Stimulated activated CD4-positive, alpha-beta T cell treated with anti-CD3 and anti-CD28 coated beads, TNF-alpha, amount 100 ng/mL, for 4 hours (primary cell): ENCODE measurements around the gene SPRY1.

Experiments
- DNase-seq, 3 experiments: peaks; one replicate each; pipeline ENCODE4 v3.0.0-alpha.2; 2020; ENCODE audit warnings: low read depth in 3 of 3

Gene SPRY1

GRCh38 chr4:123396307-123397143 lies at the start of gene SPRY1:
TSS of gene SPRY1 (plus strand) at chr4:123396795. CDS start at chr4:123401592, 4,797 bp downstream.
- peak; percentile 31 to 57 (median 47) for DNase-seq

DNA sequence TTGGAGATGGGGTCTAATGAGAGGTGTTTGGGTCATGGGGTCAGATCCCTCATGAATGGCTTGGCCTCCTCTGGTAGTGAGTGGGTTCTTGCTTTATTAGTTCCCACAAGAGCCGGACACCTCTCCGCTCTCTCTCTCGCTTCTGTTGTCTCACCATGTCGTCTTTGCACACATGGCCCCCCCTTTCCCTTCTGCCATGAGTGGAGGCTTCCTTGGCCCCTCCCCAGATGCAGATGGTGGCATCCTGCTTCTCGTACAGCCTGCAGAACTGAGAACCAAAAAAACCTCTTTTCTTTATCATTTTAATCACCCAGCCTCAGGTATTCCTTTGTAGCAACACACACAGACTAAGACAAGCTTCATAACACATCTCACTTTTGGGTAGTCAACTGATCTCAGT lies 49.6 kb upstream of the SPRY1 start:
- DNase-seq: no peak

- DNase-seq: no peak
Measured at GRCh38 chr4:123348946-123349345, 47.6 kb upstream of the SPRY1 start.

DNA sequence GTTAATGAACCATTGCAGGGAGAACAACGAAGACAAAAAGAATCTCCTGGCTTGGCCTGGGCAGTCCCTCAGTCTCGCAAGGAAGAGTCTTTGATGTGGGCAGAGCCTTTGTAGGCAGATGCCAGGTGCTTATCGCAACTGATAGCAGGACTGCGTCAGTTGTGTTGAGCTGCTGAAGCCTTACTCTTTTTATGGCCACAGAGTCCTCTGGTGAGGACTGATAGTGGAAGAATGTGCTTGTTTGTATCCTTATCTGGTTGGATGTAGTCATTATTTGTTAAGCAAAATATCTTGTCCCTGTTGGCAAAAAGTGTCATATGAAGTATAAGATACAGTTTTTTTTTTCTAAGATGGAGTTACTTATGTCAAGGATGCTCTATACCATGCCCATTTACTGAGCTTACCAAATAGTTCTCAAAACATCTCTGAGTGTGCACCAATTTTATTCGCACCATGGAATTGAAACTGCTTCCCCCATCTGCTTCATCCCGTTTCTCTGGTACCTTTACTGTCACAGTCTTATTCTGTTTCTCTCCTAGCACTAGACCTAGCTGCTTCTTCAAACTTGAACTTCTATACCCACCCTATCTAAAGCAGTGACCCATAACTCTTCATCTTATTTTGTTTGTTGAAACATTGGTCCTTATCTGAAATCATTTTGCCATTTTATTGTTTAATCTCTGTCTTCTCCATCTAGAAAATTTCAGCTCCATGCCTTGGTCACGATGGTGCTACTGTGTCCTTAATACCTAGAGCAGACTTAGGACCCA lies 47.0 kb upstream of the SPRY1 start:
- DNase-seq: no peak

GRCh38 chr4:123350191-123350544 lies 46.4 kb upstream of the SPRY1 start:
- no peak for DNase-seq

DNA sequence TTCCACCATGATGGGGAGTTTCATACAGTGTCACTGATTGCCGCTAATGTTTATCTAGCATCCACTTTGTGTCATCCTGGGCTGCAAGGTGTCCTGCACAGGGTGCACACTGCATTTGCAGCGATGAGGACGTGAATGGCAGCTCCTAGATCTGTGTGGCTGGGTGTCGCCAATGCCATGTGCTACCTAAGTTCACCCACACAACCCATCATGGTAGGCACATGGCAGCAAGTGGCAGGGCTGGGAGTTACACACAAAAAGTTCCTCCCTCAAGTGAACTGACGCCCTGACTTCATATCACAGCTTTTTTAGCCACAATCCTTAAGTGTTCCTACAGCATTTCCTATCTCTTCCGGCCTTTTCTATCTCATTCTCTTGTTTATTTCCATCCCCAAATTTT lies 45.9 kb upstream of the SPRY1 start:
- DNase-seq: no peak

DNA sequence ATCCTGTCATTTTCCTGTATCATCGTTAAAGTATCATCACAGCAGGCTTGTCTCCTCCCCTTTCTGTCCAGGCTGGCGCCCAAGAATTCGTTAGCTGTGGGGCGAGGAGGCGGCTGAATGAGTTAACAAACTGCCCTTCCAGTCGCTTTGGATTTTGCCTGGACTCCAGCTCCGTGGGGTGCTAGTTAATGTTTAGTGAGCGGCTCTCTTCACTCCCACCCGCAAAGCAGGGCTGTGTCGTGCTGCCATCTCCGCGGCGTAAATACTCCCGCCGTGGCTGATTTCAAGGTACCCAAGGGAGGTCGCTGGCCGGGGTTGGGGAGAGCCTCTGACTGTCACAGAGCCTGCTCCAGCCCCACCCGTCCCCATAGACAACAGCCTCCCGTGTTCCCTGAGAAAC lies 44.9 kb upstream of the SPRY1 start:
- no peak for DNase-seq

GRCh38 chr4:123352240-123352945 lies 44.2 kb upstream of the SPRY1 start:
- no peak for DNase-seq

DNA sequence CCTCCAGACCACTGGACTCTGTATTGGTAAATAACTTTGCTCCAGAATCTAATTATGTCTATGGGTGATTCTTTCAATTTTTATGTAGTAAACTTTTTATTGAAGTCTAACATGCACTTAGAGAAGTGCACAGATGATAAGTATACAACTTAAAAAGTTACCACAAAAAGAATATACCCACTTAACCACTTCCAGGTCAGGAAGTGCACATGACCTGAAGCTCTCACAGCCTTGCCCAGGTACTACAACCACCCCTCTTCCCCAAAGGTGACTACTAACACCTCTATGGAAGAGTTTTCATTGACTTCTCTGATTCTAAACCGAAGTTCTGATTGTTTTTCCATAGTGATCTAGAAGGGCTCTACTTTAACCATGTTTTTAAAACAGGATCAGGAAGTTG lies 43.6 kb upstream of the SPRY1 start:
- DNase-seq: no peak

DNA sequence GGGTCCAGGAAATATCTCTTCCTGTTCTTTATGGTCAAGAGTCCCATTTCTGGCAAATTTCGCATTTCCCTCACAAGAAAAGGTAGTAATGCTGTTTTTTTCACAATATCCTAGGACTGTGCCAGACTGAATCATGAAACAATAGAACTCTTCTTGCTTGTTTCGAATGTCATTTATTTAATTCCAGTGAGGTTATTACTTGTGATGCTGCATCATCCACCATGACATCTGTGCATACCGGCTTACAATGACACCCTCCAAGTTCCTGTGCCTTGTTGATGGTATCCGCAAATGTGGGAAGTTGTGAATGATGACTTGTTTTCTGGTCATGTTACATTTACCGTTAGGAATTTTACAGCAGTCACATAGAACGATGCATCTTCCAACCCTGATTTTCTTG lies 42.9 kb upstream of the SPRY1 start:
- DNase-seq: no peak

DNA sequence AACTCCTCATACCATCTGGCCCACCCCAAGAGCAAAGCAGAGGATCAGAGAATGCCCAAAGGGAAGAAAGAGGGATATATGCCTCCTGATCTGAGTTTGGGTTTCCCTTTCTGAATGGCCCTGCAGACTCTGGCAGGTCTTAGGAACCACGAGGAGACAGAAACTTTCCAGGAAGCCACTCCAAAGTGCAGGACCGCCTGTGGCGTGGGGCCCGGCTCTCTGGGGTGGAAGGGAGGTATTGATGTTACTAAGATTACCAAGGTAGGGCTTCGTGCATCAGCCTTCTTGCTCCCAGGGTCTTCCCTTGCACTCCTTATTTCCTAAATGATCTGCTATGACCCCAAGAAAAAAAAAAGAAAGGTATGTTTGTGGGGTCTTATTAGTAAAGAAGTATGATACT lies 41.9 kb upstream of the SPRY1 start:
- no peak for DNase-seq

- DNase-seq: no peak
Measured at GRCh38 chr4:123356921-123357320, 39.7 kb upstream of the SPRY1 start.

GRCh38 chr4:123359449-123360315 lies 36.9 kb upstream of the SPRY1 start:
- DNase-seq: no peak

DNA sequence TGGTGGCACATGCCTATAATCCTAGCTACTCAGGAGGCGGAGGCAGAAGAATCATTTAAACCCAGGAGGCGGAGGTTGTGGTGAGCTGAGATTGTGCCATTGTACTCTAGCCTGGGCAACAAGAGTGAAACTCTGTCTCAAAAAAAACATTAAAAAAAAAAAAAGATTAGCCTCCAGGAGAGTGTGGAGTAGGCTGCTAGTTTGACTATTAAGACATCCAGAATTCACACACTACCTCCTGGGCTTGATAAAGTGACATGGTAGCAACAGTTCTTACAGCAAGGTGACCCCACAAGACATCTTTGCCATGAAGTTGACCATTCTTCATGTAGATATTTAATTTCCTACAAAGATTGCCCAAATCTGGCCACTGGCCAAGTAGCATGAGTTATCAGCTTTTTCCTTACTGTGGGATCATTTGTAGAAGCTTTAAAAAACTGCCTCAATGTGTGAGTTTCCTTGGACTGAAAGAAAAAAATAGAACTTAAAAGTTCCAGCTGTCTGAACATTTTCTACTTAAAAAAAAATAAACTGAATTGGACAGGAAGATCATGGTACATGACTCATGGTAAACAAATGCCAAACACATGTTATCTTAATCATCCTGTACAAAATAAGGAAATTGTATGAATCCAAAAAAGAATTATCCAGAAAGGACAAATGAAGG lies 35.3 kb upstream of the SPRY1 start:
- DNase-seq: no peak

GRCh38 chr4:123362103-123362502 lies 34.5 kb upstream of the SPRY1 start:
- no peak for DNase-seq

DNA sequence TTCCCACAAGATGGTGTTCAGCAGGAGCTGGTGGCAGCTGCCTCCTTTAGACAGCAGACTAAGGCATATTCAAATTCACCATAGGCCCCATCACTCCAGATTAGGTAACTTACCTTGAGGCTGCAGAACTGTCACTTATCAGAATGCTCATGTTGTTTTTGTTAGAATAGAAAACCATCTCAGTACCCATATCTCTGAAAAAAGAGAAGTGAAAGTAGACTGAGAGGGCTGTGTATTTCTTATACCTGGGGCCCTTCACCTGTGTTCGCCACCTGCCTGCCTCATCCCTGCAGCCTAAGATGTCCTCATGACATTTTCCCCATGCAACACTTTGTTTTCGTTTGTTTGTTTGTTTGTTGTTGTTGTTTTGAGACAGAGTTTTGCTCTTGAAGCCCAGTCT lies 32.9 kb upstream of the SPRY1 start:
- no peak for DNase-seq

GRCh38 chr4:123364906-123365305 lies 31.7 kb upstream of the SPRY1 start:
- DNase-seq: no peak

DNA sequence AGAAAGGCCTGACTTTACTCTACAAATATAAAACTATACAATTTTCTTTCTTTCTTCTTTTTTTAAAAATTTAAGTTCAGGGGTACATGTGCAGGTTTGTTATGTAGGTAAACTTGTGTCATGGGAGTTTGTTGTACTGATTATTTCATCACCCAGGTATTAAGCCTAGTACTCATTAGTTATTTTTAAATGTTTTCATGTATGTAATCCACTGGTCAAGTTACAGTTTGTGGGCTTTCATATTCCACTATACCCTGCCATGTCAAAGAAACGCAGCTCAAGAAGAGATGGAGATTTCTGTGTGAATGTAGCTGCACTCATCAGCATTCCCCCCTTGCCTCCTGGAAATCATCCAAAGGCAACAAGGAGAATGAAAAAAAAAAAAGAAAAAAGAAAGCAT lies 31.2 kb upstream of the SPRY1 start:
- no peak for DNase-seq

DNA sequence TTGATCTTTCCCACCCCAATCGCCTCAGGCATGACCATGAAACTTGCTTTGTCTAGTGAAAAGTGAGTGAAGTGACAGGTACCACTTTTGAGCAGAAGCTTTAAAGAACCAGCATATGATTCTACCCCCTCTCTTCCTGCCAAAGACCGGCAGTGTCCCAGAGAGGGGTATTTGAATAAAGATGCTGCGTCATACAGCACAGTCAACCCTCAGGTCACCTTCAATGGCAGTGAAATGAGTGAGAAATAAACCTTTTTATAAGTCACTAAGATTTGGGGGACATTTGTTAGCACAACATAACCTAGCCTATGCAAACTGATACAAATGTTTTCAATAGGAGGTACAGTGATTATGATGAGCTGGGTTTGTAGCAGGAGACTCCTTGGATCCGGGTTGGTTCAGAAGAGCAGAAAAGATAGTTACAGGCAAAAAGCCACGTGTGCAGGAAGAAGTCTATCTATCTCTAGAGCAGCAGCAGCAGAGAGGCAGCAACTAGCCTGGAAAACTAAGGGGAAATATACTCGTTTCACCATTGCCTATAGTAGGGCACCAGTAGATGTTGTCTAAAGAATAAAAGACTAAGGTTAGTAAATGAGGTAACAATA lies 30.3 kb upstream of the SPRY1 start:
- DNase-seq: no peak

GRCh38 chr4:123378794-123379193 lies 17.8 kb upstream of the SPRY1 start:
- no peak for DNase-seq

DNA sequence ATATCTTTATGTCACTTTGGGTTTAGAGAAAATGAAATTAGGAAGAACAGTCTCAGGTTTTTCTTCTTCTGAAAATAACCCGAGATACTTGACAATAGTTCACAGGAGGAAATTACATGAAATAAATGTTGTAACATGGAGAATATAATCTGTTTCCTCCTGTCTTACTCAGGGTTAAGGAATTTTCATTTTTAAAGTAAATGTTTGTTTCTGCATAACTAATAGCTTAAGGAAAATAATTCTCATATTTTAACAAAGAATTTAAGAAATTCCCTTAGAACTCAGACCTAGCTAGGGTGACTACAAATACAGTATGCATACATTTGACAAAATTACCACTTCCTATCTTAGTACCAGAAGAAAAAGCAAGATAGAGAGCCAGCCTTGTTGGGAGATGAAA lies 17.2 kb upstream of the SPRY1 start:
- DNase-seq: no peak
